GM12891 (cell line): ENCODE results near the gene PTPRG.

Experiments
- DNase-seq: peaks from one replicate; pipeline ENCODE4 v3.0.0; 2011; ENCODE audit warnings: low spot score; ENCODE audit not compliant: insufficient read length
- FAIRE-seq: peaks from 2 replicates; lab custom pipeline; 2011; peaks lifted over from hg19 to GRCh38; lab: Jason Lieb, UNC
- PAX5 ChIP-seq: IDR thresholded peaks from 2 replicates; pipeline ENCODE4 v1.6.1; 2011; ENCODE audit warnings: low read length, moderate library complexity, mild to moderate bottlenecking; ENCODE audit not compliant: insufficient read depth, severe bottlenecking
- POLR2A ChIP-seq: IDR thresholded peaks from 2 replicates; pipeline ENCODE4 v1.6.1; 2011; ENCODE audit warnings: low read depth, low read length, control low read depth
- POLR2AphosphoS5 ChIP-seq: IDR thresholded peaks from 2 replicates; pipeline ENCODE4 v1.6.1; 2011; ENCODE audit warnings: low read depth, low read length, control low read depth
- POU2F2 ChIP-seq: IDR thresholded peaks from 2 replicates; pipeline ENCODE4 v1.6.1; 2011; ENCODE audit warnings: low read depth, mild to moderate bottlenecking, control low read depth, low read length, moderate library complexity
- SPI1 ChIP-seq: IDR thresholded peaks from 2 replicates; pipeline ENCODE4 v1.6.1; 2011; ENCODE audit warnings: low read depth, low read length, control low read depth
- TAF1 ChIP-seq: IDR thresholded peaks from 2 replicates; pipeline ENCODE4 v1.6.1; 2011; ENCODE audit warnings: low read depth, low read length, control low read depth

PTPRG gene

DNA sequence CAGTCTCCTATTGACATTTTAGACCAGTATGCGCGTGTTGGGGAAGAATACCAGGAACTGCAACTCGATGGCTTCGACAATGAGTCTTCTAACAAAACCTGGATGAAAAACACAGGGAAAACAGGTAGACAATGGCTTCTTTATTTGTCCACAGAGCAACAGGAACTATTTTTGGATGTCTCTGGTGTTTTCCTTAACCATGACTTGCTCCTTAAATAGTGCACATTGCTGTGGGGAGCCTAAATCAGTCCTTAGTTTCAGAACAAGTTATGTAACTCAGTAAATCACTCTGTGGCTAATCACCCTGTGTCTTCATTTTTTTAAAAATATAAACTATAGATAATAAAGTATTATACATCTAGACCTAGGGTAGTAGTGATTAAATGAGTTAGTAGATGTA, 428.3 kb downstream of the PTPRG start:
- no peak for TF ChIP-seq SPI1
- DNase-seq (no peak), FAIRE-seq (no peak)

DNA sequence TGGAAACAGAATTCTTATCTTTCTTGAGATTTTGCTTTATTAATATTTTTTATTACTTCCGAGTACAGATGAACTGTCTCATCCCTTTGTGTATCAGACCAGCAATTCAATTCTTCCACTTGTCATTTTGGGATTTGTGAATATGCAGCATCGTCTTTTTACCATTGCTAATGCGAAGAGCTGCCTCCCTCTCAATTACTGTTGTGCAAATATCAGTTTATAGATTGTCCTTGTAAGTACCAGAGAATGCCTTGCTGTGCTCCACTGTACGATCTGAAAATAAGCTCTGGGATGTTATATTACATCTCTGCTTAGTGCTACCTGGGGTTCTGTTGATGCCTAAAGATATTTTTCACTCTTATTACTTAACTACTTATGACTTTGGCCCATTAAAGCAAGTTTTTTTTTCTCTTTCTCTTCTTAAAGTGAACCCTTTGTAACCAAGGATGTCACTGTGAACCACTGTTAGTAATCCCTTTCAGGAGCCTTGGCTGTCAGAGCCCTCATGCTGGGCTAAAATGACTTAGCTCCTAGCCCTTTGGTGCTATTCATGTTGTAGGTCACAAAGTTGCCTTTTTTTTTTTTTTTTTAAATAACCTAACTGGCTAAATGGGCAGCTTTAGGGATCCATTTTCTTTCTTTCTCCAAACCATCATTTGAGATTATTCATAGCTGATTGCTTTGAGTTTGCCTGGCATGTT, 429.1 kb downstream of the PTPRG start:
- no peak for DNase-seq
- TF ChIP-seq SPI1 (no peak), POU2F2 (no peak), PAX5 (no peak), TAF1 (no peak), POLR2AphosphoS5 (no peak), POLR2A (no peak)
- FAIRE-seq, result no peak

DNA sequence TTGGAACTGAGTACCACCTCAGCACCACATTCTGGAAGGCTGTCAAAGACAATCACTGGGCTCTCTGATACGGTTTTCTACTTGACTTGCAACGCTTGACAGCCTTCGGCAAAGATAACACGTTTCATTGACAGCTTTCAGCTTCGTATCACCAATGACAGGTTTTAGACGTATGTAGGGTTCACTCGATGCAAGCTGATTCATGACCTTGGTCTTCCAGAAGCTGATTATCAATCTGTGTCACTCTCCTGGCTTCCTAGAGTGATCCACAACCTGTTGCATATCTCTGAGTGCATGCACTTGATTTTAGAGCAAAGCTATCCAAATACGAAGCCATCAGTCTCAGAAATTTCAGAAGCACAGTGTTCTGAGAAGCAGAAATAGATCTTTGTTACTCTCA, 430.3 kb downstream of the PTPRG start:
- no peak for FAIRE-seq
- TF ChIP-seq POU2F2 (no peak), SPI1 (no peak), POLR2AphosphoS5 (no peak), TAF1 (no peak), PAX5 (no peak), POLR2A (no peak)
- no peak for DNase-seq

DNA sequence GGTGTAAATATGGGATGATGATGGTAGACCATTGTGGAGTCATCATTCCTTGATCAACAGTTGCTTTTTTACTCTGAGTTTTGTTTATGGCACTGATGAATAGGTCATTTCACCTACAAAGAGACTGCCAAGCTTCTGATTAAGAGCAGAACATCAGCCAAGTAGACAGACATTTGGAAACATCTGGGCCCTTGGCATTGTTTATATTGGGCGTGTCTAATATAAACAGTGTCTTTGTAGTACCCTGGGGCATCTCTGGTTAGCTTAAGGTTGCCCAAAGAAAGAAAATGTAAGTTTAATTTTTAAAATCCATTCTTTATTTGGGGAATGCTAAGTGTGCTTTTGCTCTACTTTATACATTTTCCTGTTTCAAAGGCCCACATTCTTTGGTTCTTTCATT, 435.0 kb downstream of the PTPRG start:
- FAIRE-seq (no peak), DNase-seq (no peak)
- TF ChIP-seq POLR2AphosphoS5, result no peak
- TF ChIP-seq PAX5, result no peak
- TF ChIP-seq POU2F2, result no peak
- no peak for TF ChIP-seq TAF1
- no peak for TF ChIP-seq SPI1
- TF ChIP-seq POLR2A, result no peak

DNA sequence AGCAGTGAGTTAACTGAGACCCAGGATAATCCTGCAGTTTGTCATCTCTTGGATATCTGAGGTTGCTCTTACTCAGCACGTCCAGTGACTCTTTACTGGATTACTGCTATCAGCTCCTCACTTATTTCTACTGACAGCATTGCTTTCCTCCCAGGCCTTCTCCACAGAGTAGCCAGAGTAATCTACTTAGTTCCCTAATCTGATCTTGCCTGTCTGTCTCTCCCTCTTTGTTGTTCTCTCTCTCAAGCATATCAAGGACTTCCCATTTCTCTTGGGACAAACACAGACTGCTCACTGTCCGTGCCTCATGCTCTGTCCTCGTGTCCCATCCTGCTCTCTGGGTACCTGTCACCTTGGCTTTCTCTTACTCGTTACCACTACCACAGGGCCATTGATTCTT, 435.7 kb downstream of the PTPRG start:
- FAIRE-seq (no peak), DNase-seq (no peak)
- TF ChIP-seq POLR2A, result no peak
- TF ChIP-seq PAX5, result no peak

DNA sequence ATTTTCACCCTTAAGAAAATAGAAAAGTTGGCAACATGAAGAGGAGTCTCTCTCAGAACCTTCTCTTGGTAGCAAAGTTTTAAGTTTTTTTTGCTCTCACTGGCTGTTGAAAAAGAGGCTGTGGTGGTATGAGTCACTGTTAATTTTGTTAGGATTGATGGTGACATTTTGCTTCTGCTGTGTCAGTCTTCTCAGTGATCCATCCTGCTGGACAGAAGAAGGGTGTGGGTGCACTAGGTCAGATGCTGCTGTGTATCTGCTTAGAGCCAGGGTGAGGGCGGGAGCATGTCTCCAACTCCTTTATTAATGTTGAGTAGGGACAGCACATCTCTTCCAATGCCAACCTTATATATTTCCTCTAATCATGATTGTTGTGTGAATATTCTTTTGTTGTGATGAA, 442.5 kb downstream of the PTPRG start:
- no peak for DNase-seq
- no peak for TF ChIP-seq POLR2A
- FAIRE-seq, result no peak

DNA sequence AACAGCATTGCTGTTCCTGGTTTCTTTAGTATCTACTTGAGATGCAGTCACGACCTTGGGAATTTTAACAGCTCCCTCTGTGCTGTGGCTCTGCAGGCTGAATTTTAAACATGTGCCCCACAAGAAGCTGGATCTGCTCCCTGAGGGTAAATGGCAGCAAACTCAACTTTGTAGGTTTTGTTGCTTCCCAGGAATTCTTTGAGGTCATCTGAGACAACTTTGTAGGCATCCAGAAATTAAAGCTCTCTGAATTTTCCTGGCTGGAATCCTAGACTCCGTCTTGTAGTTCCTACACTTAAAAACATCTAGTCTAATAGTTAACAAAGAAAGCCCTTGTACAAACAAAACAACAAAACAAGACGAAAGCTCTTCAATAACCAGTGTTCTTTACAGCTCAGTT, 445.7 kb downstream of the PTPRG start:
- TF ChIP-seq POLR2A (no peak), PAX5 (no peak), POU2F2 (no peak), POLR2AphosphoS5 (no peak), TAF1 (no peak), SPI1 (no peak)
- FAIRE-seq, result no peak
- no peak for DNase-seq

DNA sequence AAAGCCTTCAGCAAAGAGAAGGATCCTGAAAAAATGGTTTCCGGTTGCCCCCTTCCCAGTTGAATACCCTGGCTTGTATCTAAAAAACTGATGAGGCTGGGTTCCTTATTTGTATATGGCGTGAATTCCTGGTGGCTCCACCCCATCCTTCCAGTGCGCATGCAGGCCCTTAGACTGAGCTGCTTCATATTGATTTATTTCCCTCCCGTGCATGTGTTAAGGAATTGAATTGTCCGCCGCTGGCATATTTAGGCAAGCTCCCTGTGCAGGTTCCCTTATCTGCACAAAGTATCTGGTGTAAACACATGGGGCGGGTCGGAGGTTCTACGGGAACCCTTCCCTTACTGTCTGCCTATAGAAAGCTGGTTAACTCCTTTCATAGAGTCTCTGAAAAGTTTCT, 449.6 kb downstream of the PTPRG start:
- TF ChIP-seq PAX5 (no peak), SPI1 (no peak), TAF1 (no peak), POLR2A (no peak), POU2F2 (no peak), POLR2AphosphoS5 (no peak)
- DNase-seq, result no peak
- no peak for FAIRE-seq

DNA sequence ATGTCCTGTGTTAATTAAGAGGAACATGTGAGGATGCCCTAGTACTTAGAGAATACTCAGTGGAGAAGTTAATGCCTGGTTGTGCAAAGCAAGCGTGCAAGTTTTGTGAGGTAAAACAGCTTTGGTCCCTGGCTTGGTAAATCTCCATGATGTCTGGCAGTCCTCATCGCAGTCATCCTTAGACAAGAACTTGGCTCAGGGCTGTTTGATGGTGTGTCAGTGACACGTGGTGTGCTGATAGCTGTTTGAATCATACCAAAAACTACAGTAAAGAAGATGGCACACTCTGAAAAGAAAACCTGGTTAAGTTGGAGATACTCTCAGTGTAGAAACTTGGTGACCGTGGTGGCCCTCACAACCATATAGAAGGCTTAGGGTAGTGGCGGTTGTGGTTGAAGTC, 450.3 kb downstream of the PTPRG start:
- FAIRE-seq (no peak), DNase-seq (no peak)
- TF ChIP-seq SPI1 (no peak), TAF1 (no peak), POU2F2 (no peak)

DNA sequence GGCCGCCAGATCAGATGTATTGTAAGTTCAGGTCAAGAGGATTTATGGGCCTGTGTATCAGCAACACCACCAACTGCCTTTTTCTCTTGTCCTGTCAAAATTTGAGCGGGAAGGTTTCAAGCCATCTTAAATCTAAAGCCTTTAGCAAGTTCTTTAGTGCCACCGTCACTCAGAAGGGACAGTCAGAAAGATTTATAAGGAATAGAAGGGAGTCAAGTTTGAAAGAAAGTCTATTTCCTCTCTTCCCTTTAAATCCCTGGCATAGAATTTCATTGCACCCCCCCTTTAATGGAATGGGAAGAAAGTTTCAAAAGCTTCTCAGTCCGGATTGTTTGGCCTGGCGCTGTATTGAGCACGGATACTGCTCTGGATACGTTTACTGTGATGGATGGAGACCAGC, 452.6 kb downstream of the PTPRG start:
- DNase-seq (no peak), FAIRE-seq (no peak)
- TF ChIP-seq POLR2A (no peak), POU2F2 (no peak)

DNA sequence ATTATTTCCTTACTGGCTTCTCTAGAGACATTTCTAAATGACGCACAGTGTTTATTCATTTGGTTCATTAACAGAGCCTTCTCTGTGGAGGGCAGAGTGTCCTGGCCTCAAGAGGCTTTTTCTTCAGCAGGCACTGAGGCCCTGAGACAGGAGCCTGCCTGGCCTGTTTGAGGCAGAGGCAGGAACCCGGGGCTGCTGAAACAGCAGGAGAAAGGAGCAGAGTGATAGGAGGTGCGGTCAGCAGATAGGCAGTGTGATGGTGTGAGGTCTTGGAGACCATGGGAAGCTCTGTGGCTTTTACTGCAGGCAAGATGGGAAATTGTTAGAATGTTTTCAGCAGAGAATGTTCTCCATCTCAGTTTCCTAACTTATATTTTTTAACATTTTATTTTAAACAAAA, 453.7 kb downstream of the PTPRG start:
- FAIRE-seq, result no peak
- no peak for DNase-seq
- no peak for TF ChIP-seq POLR2A
